ENCODE measurements around the gene SIX3.

DNA sequence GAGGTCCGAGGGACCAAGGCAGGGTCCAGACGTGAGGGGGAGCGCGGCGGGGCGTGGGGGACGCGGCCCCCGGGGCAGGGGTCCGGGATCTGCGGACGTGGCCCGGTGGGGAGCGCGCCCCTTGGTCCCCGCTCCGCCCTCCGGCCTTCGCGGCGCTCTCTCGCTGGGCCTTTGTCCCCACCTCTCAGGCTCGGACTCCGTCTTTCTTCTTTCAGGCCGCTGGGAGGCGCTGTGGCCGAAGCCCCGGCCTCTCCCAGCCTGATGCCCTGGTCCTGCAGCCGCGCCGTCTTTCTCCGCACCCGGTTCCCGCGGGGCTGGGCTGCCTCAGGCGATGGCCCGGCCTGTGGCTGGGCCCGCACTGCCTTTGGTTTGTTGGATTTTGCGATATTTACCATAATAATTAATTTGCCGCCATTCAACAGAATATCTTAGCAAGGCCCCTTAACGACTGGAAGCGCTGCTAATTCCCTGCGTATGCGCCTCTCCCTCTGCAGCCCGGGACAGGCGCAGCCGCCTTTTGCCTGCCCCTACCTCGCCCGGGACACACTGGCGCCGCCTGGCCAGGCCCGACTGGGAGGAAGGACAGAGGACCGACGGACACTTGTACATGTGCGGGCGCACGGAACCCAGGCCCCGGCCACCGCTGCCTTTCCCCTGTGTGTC lies 10.8 kb downstream of the SIX3 start:
- TF ChIP-seq, protein P1, sequence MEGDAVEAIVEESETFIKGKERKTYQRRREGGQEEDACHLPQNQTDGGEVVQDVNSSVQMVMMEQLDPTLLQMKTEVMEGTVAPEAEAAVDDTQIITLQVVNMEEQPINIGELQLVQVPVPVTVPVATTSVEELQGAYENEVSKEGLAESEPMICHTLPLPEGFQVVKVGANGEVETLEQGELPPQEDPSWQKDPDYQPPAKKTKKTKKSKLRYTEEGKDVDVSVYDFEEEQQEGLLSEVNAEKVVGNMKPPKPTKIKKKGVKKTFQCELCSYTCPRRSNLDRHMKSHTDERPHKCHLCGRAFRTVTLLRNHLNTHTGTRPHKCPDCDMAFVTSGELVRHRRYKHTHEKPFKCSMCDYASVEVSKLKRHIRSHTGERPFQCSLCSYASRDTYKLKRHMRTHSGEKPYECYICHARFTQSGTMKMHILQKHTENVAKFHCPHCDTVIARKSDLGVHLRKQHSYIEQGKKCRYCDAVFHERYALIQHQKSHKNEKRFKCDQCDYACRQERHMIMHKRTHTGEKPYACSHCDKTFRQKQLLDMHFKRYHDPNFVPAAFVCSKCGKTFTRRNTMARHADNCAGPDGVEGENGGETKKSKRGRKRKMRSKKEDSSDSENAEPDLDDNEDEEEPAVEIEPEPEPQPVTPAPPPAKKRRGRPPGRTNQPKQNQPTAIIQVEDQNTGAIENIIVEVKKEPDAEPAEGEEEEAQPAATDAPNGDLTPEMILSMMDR (IDR thresholded peaks at IDR 0.05; ENCODE audit: extremely low read depth in 1 of 2, insufficient read depth in 1 of 2, low read depth in 1 of 2, low read length in 2 of 2) = peak; percentile 86 to 94
- TF ChIP-seq MYC (IDR thresholded peaks at IDR 0.05; ENCODE audit: low read depth, low read length) = no peak
